ENCODE data around the gene HMGCL.

Gene HMGCL

DNA sequence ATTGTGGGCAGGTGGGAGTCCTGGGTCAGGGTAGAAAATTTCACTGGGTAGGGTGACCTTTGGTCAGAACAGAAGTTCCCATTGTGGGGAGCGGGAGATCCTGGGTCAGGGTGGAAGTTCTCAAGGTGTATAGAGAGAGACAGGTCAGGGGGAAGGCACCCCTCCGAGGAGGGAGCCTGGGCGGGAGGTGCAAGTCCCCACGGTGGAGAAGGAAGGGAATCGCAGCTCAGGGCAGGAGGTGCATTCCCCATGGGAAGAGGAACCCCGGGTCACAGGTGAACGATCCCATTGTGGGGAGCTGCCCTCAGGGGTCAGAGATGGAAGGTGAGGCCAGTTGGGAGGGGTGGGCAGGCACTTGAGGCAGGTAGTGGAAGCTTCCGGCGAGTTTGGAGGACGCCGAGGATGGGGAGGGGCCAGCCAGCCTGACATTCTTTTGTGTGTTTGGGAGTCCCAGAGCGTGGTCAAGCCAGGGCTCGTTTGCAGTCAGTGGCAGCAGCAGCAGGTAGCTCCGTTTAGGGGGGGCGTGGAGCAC, 33.6 kb downstream of the HMGCL start:
- no peak for DNase-seq
- no peaks in the 10 kb centered on the region for H3K9me2 ChIP-seq (replicated peaks; ENCODE audit: insufficient read depth, low read length)
- peak overlapping the region; percentile 74 for H3K9ac ChIP-seq (ENCODE audit: low read length)
- H3K27ac ChIP-seq (ENCODE audit: low read length): no peak overlapping the region; the same call in 1 of the 2 replicates
- peaks cover 33% of the 10 kb centered on the region for H3K79me2 ChIP-seq (ENCODE audit: low read length)
- H3K9me3 ChIP-seq (replicated peaks; ENCODE audit: insufficient read depth, low read length): no peaks in the 10 kb centered on the region
- peaks cover 7% of the 10 kb centered on the region for H3F3A ChIP-seq (ENCODE audit: insufficient read depth, low read length)
- no peaks in the 10 kb centered on the region for H3K27me3 ChIP-seq (replicated peaks; ENCODE audit: insufficient read depth, low read length)
- H2AFZ ChIP-seq (ENCODE audit: low read length): peak overlapping the region; percentile 95
- no peaks in the 10 kb centered on the region for H3K36me3 ChIP-seq (replicated peaks; ENCODE audit: insufficient read depth, low read length)
- H3K4me1 ChIP-seq (ENCODE audit: low read length): peaks cover 7% of the 10 kb centered on the region
- no peaks in the 10 kb centered on the region for H4K20me1 ChIP-seq (ENCODE audit: insufficient read depth, low read length)
- H3K4me3 ChIP-seq (ENCODE audit: low read length): peak overlapping the region; percentile 90
- H3K4me2 ChIP-seq (ENCODE audit: low read depth, low read length): peak overlapping the region; percentile 91
- TF ChIP-seq, protein P1, sequence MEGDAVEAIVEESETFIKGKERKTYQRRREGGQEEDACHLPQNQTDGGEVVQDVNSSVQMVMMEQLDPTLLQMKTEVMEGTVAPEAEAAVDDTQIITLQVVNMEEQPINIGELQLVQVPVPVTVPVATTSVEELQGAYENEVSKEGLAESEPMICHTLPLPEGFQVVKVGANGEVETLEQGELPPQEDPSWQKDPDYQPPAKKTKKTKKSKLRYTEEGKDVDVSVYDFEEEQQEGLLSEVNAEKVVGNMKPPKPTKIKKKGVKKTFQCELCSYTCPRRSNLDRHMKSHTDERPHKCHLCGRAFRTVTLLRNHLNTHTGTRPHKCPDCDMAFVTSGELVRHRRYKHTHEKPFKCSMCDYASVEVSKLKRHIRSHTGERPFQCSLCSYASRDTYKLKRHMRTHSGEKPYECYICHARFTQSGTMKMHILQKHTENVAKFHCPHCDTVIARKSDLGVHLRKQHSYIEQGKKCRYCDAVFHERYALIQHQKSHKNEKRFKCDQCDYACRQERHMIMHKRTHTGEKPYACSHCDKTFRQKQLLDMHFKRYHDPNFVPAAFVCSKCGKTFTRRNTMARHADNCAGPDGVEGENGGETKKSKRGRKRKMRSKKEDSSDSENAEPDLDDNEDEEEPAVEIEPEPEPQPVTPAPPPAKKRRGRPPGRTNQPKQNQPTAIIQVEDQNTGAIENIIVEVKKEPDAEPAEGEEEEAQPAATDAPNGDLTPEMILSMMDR (IDR thresholded peaks at IDR 0.05; ENCODE audit: low read length): no peak
- no peak for TF ChIP-seq EZH2phosphoT487 (IDR thresholded peaks at IDR 0.05; ENCODE audit: low read length)
- TF ChIP-seq EZH2 (optimal IDR thresholded peaks at IDR 0.05; ENCODE audit: low read depth, low read length): no peak

DNA sequence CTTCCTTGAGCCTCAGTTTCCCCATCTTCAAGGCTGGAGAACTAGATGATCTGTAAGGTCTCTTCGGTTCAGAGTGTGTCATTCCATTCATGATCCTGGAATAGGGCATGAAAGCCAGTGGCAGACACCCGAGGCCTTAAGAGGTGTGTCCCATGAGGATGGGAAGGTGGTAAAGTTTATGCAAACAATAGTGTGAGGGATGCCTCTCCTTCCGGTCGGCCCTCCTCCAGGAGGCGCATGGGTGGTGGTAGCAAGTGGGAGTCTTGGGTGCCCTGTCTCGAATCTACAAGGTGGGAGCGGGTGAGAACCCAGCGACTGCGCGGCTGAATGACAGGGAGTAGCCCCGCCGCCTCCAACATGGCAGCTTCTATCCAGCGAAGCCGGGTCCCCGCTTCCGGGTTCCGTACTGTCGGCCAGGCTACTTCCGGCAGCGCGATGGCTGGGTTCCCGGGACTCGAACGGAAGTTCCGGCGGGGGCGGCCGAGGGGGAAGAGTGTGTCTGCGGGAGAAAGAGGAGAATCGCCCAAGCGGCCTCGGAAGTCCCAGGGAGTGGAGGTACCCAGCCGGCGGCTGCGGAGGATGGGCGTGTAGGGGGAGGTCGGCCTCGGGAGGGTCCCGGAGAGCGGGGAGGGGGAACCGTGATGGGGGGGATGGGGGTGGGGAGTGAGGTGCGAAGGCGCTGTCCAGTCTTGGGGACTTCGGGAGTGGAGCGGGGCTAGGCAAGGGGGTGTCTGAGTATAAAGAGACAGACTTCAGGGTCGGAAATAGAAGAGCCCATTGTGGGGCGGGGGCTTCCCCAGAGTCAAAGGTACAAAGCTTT, 34.3 kb downstream of the HMGCL start, which contains the start of gene LYPLA2:
LYPLA2 (plus strand) TSS at position 450 of the 820 bp plus-strand sequence. CDS start 1,538 bp downstream, outside the sequence.
- Histone ChIP-seq H3K27me3 (replicated peaks; ENCODE audit: insufficient read depth, low read length) (no peaks in the 10 kb centered on the region), H3K4me2 (ENCODE audit: low read depth, low read length) (peak within 1 kb of the TSS; percentile 95), H3K79me2 (ENCODE audit: low read length) (peaks cover 33% of the 10 kb centered on the region), H3K9me2 (replicated peaks; ENCODE audit: insufficient read depth, low read length) (no peaks in the 10 kb centered on the region), H3K4me1 (ENCODE audit: low read length) (peaks cover 7% of the 10 kb centered on the region), H3K4me3 (ENCODE audit: low read length) (peak within 1 kb of the TSS; percentile 90), H3K27ac (ENCODE audit: low read length) (peak within 1 kb of the TSS; percentile 12; the same call in 1 of the 2 replicates), H2AFZ (ENCODE audit: low read length) (peak within 1 kb of the TSS; percentile 95), H3K9ac (ENCODE audit: low read length) (peak within 1 kb of the TSS; percentile 74), H3K9me3 (replicated peaks; ENCODE audit: insufficient read depth, low read length) (no peaks in the 10 kb centered on the region), H4K20me1 (ENCODE audit: insufficient read depth, low read length) (no peaks in the 10 kb centered on the region), H3K36me3 (replicated peaks; ENCODE audit: insufficient read depth, low read length) (0 out of 2 replicates have a peak, but pooled peaks cover 4% of the 10 kb centered on the region), H3F3A (ENCODE audit: insufficient read depth, low read length) (peaks cover 7% of the 10 kb centered on the region)
- TF ChIP-seq EZH2phosphoT487 (IDR thresholded peaks at IDR 0.05; ENCODE audit: low read length): no peak
- TF ChIP-seq EZH2 (optimal IDR thresholded peaks at IDR 0.05; ENCODE audit: low read depth, low read length): no peak
- TF ChIP-seq, protein P1 (IDR thresholded peaks at IDR 0.05; ENCODE audit: low read length): no peak
- peak; percentile 84 for DNase-seq

DNA sequence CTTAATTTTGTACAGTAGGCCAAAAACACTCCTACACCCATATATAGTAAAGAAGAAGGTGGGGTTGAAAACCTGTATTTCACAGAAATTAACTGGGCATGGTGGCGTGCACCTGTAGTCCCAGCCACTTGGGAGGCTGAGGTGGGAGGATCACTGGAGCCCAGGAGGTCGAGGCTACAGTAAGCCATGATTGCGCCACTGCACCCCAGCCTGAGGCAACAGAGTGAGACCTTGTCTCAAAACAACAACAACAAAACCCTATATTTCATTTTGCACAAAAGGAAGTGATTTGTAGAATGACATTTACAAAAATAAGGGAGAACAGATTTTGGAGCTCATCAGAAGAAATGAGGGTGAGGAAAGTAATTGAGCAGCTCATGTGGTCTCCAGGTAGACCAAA, 36.5 kb downstream of the HMGCL start:
- Histone ChIP-seq H3K4me3 (ENCODE audit: low read length) (no peak overlapping the region), H3K4me2 (ENCODE audit: low read depth, low read length) (no peak overlapping the region), H3K9me2 (replicated peaks; ENCODE audit: insufficient read depth, low read length) (no peaks in the 10 kb centered on the region), H2AFZ (ENCODE audit: low read length) (no peak overlapping the region), H4K20me1 (ENCODE audit: insufficient read depth, low read length) (0 out of 2 replicates have a peak, but pooled peaks cover 3% of the 10 kb centered on the region), H3K27me3 (replicated peaks; ENCODE audit: insufficient read depth, low read length) (no peaks in the 10 kb centered on the region), H3K27ac (ENCODE audit: low read length) (no peak overlapping the region), H3K79me2 (ENCODE audit: low read length) (peaks cover 43% of the 10 kb centered on the region), H3K36me3 (replicated peaks; ENCODE audit: insufficient read depth, low read length) (peaks cover 8% of the 10 kb centered on the region; the same call in 1 of the 2 replicates), H3K4me1 (ENCODE audit: low read length) (peaks cover 7% of the 10 kb centered on the region), H3F3A (ENCODE audit: insufficient read depth, low read length) (peaks cover 7% of the 10 kb centered on the region), H3K9me3 (replicated peaks; ENCODE audit: insufficient read depth, low read length) (no peaks in the 10 kb centered on the region), H3K9ac (ENCODE audit: low read length) (no peak overlapping the region)
- DNase-seq: no peak
- TF ChIP-seq EZH2 (optimal IDR thresholded peaks at IDR 0.05; ENCODE audit: low read depth, low read length) (no peak), EZH2phosphoT487 (IDR thresholded peaks at IDR 0.05; ENCODE audit: low read length) (no peak)
- TF ChIP-seq, protein P1 (IDR thresholded peaks at IDR 0.05; ENCODE audit: low read length): no peak

All from MM.1S (cell line).